Activated CD4-positive, alpha-beta T cell treated with anti-CD3 and anti-CD28 coated beads for 24 hours (primary cell): ENCODE data around the gene EXT2.
A peak's percentile ranks its signal among the peaks of the same experiment; 100 is the strongest.

ENCODE experiments used
- DNase-seq, 2 donors: peaks; one replicate each; pipeline ENCODE4 v3.0.0-alpha.2; 2020; ENCODE audit warnings: low read depth in 2 of 2

EXT2 gene

DNA sequence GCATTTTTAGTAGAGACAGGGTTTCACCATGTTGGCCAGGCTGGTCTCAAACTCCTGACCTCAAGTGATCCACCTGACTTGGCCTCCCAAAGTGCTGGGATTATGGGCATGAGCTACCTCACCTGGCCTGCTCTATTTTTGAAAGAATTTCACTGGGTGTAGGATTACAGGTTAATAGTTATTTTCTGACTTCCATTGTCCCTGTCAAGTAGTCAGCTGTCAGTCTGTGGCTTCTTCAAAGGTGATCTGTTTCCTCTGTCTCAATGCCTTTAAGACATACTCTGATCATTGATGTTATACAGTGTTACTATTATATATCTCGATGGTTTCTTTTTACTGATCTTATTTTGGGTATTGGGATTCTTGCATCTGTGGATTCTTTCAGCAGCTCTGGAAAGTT, 10.1 kb upstream of the EXT2 start:
- no peak for DNase-seq

DNA sequence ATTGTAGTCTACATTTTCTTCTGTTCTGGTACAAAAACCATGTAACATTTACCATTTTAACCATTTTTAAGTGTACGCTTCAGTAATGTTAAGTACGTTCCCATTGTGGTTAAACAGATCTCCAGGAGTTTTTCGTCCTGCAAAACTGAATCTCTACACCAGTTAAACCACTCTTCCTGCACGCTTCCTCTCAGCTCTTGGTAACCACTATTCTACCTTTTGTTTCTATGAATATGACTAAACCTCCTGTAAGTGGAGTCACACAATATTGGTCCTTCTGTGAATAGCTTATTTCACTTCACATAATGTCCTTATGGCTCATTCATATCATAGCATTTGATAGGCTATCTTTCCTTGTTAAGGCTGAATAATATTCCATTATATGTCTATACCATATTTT, 7.1 kb upstream of the EXT2 start:
- no peak for DNase-seq

DNA sequence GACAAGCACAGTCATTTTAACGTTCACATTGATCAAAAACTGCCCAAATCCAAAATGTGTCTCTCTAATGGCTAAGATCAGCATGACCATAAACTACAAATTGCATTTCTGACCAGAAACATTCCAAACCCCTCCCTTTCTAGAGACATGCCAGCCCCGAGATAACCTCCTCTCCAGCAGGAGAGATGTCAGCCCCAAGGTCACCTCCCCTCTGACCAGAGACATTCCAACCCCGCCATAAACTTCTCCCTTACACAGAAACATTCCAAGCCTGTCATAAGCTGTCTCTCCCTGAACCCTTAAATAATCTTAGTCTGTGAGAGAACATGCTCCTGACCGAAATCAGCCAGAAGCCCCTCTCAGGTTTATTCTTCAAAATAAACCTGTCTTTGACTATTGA, 6.6 kb upstream of the EXT2 start:
- DNase-seq, result no peak

DNA sequence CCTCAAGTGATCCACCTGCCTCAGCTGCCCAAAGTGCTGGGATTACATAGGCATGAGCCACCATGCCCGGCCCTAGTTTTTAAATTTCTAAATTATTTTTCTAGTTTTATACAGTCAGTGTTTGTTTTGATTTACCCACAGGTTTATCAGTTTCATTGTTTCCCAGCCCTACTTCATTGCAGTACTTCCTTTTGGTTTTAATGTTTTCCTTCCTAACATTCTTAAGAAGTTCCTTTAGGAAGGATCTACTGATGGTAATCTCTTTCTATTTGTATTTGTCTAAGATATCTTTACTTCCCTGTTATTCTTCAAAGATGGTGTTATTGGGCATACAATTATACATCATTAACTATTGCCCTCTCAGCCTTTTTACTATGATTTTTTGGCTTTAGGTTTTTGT, 4.9 kb upstream of the EXT2 start:
- DNase-seq, result no peak

DNA sequence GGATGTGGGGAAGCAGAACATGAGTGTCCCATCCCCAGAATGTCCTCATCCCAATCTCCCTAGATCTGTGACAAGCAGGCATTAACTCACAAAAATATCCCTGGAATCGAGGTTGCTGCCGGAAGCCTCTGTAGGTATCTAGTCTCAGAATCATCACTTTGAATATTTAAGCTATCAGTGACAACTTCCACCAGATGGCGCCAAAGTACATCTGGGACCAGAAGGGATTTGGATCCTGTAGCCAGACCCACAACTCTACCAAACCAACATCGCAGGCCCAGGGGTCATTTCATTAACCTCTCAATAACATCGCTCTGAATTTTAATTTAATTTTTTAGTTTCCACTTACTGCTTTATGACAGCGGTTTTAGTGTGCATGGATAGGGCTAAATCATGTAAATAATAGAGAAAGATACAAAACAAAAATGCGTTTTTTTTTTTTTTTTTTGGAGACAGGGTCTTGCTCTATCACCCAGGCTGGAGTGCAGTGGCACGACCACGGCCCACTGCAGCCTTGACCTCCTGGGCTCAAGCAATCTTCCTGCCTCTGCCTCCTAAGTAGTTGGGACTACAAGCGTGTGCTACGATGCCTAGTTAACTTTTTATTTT, 1.1 kb upstream of the EXT2 start:
- DNase-seq, result peak; percentile 73

DNA sequence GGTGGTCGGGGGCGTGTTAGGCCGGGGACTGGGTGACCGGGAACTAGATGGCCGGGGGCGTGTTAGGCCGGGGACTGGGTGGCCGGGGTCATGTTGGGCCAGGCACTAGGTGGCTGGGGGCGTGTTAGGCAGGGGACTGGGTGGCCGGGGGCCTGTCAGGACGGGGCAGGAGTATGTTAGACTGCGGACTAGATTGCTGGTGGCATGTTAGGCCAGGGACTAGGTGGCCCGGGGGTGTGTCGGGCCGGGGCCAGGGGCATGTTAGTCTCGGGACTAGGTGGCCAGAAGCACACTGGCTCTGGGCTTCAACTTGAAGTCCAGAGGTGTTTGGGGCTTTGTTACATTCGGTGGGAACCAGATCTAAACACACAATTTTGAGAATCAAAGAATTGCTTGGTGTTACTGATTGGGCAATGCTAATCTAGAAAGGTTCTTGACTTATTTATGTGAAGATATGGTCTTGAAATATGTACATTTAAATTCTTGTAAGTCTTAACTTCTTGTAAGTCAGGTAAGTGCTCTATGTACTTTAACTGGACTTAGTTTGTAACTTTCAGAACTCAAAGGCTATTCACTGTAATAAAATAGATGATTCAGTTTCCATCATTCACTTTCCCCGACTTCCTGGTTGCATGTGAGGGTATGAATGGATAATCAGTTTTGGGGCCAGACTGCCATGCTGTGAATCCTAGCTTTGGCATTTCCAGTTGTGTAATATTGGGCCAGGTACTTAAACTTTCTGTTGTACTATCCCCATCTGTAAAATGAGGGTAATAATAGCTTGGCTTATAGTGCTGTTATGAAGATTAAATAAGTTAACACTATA, 1.1 kb downstream of the EXT2 start:
- DNase-seq, result peak in 1 of 2 donors; percentile 1

DNA sequence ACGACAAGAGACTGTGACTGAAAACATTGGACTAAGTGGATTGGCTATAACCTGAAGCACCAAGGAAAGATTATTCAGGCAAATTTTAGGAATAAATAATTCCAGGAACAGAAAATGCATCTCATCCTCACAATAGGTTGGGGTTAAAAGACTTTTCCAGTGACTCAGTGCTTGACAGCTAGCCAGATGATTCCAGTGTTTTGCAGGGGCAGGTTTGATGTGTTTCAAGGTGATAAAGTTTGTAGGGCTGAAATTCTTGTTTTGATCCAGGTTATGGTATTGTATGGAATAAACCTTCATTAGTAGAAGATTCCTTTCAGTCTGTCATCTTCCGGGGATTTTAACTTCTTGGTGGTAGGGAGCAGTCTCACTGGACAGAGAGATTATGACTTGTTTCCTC, 2.3 kb downstream of the EXT2 start:
- no peak for DNase-seq

DNA sequence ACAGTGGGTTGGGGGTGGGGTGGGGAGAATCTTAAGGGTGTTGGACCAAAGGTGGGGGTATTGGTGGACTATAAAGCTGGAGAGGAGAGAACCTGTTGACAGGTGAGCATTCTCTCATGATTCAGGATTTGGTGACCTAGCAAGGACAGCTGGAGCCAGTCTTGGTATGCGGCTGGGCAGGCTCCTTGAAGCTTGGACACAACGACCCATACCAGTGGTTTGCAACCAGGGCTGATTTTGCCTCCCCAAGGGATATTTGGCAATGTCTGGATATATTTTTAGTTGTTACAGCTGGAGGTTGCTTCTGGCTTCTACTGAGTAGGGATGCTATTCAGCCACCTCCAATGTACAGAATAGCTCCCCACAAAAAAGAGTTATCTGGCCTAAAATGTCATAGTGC, 5.6 kb downstream of the EXT2 start:
- DNase-seq, result no peak

DNA sequence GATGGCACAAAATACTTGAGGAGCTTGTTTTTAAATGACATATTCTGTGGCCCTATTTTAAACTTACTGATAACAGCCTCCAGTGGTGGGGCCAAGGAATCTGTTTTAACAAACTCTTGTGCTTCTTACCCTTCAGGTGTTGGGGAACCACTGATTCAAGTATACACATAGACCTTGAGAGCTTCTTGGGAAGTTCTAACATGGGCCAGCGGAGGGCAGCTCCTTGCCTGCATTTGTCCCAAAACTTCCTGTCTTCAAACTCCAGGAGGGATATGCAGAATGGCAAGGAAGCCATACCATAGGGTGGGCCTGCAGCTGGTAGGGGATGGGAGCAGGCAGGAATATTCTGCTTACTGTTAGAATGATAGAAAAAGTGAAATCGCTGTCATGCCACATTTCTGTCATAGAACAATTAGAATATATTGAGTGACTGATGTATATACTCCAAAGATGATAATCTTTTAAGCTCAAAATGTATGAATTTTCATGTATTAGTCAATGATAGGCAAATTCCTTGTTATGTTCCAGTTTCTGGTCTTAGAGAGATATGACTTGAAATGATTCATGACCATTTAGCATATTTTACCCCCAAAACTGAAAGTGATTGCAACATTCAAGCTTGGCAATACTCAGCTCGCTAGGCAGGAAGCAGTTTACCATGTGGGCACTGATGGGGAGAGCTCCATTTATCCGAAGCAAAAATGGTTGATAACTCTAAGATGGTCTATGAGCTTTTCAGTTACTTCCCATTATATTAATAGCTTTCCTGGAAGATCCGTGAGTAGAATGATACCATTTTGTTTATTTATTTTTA, 9.2 kb downstream of the EXT2 start:
- no peak for DNase-seq

DNA sequence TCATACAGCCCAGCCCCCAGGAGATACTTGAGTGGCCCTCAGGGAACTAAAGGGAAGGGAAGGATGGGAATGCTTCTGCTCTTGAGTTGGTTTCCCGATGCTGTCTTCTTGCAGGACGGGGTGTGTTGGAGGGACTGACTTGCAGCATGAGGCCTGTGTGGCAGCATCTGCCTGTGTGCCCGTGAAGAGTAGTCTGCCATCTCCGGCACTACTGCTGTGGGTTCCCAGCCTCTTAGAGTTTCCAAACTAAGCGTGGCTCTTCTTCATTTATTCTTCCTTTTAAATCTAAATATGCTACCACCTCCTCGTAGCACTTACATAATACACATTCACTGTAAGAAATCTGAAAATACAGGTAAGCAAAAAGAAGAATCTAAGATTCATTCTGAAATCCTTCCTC, 12.8 kb downstream of the EXT2 start:
- DNase-seq, result no peak

DNA sequence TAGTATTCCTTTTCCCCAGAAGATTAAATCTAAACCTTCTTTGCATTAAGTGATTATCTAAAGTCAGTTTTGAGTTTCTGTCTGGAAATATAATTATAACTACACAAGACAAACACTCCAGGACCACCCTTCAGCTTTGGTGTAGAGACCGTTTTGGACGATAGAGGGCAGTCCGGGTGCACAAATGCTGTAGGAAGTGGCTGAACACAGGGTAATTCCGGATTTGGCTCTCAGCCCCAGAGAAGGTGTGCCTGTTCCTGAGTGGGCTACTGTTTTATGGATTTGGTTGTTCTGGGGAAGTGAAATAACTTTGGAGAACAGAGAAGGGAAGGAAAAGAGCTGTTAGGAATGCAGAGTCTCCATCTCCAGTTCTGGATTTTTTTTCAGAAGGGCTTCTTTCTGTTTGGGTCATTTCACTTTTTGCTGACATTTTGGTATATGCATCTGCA, 14.8 kb downstream of the EXT2 start:
- peak; percentile 37 to 45 for DNase-seq

DNA sequence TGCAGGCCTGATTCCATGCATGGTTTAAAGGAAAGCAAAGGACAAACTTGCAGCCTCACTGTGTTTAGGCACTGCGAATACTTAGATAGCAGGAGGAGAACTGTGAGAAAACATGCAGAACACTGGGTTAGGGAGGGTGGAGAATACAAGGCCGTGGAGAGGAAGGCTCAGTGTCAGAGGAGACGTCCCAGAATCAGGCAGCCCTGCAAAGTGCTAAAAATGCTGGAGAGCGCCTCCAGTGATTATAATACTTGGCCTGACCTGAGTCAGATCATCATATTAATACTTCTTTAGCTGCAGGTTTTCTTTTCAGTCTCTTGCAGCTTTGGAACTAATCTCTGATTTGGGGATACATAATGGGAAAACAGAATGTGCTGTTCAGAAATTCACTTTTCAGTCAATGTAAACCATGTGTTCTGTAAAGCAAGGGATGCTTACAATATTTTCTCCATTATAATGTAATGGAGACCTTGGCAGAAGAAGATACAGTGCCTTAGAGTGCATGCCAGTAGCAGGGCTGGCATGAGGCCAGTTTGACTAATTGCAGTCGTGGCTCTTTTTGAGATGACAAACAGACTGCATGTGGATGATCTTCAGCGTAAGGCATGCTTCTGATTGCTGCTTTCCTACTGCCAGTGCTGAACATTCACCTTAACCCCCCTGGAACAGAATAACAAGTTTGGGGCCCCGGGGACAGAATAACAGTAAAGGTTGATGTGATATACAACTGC, 16.8 kb downstream of the EXT2 start:
- DNase-seq, result no peak

DNA sequence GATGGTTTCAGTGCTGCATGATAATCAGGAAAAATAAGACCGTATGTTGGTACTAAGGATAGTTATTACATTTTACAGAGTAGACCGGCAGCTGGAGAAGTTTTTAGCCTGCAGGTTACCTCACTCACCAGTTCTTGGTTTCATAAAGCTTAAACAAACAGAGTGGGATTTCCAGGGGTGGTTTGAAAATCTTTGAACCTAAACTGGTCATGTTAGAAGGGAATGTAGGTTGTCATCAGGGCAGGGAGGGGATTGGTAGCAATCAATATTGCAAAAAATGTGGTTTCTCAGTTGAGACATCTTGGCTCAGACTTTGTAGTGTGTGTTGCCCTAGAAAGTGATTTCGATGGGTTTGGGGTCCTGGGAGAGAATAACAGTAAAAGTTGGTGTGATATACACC, 17.5 kb downstream of the EXT2 start:
- no peak for DNase-seq

DNA sequence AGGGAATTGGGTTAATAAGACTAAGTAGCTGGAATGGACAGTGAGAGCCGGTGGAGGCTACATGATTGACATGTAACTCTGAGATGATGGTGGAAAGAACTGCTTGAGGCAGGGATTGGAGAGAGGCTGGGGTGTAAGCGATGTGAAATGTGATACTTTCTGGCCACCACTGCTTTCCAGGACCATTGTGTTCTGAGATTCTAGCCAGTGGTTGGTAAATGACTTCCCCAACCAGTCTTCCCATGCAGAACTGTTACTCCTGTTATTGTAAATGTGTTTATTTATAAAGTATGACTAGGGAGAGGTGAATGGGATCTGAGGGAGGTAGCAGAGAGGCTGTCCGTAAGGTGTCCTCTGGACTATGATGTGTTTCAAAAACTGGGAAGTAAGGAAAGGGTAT, 18.1 kb downstream of the EXT2 start:
- no peak for DNase-seq

DNA sequence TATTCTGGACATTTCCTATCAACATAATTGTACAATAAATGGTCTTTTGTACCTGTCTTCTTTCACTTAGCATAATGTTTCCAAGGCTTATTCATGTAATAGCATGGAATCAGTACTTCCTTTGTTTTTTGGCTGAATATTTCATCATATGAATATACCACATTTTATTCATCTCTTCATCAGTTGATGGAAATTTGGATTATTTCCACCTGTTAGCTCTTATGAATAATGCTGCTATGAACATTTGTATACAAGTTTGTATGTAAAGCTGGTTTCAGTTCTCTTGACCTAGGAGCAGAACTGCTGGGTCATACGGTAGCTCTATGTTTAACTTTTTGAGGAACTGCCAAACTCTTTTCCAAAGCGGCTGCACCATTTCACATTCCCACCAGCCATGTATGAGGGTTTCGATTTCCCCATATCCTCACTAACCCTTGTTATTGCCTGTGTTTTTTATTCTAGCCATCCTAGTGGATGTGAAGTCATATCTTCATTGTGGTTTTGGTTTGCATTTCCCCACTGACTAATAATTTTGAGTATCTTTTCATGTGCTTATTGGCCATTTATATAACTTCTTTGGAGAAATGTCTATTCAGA, 20.9 kb downstream of the EXT2 start:
- no peak for DNase-seq

DNA sequence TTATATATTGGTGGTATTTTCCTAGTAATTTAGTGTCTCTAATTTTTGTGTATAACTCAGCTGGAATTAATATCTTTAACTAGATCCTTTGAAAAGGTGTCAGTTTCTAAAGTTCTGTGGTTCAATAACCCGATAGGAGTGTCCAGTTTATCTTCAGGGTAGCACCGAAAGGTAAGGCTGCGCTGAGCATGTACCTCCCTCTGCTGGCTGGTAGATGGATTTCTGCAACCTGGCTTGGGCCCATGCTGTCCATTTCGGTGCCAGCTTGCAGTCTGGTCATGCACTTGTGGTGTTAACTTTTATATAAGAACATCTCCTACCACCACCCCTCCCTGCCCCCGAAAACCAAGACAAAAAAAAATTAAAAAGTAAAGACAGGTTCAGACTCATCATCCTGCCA, 24.7 kb downstream of the EXT2 start:
- no peak for DNase-seq

DNA sequence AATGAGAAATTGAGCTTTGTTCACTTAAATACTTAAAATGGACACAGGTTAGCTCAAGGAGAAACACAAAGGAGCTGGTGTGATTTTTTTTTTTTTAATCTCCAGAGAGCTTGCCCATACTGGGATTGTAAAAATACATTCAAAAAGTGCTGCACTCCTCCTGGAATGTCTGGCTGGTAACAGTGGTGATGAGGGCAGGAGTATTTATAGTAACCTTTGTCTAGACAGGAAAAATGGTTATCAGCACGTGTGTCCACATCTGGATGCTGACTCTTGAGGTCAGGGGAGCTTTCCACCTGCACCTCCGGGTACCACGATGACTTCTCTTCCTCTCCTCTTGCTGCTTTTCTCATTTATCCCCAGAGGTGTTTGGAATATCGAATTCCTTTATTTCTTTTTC, 30.1 kb downstream of the EXT2 start:
- no peak for DNase-seq

DNA sequence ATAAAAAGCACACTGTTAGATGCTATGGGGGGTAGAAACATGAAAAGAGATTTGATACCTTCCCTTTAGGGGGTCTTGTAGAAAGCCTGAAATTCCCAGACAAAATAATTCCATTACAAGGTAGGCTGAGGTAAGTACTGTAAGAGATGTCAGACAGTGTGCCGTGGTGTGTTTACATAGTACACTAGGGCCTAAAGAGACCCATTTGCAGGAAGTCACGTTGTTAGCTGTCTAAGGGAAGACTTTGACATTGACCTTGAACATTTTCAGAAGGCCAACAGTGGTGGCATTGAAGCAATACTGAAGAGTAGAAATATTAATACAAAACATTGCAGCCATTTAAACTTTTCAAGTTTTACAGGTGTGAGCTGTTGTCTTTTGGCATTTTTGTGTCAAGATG, 30.8 kb downstream of the EXT2 start:
- no peak for DNase-seq

DNA sequence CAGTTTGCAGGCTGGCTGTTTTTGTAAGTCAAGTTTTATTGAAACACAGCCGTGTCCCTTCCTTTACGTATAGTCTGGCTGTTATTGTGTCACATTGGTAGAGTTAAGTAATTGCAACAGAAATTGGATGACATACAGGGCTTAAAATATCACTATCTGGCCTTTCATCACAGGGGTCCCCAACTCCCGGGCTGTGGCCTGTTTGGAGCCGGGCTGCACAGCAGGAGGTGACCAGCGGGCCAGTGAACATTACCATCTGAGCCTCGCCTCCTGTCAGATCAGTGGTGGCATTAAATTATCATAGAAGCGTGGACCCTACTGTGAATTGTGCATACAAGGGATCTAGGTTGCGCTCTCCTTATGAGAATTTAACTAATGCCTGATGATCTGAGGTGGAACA, 31.7 kb downstream of the EXT2 start:
- DNase-seq, result no peak

DNA sequence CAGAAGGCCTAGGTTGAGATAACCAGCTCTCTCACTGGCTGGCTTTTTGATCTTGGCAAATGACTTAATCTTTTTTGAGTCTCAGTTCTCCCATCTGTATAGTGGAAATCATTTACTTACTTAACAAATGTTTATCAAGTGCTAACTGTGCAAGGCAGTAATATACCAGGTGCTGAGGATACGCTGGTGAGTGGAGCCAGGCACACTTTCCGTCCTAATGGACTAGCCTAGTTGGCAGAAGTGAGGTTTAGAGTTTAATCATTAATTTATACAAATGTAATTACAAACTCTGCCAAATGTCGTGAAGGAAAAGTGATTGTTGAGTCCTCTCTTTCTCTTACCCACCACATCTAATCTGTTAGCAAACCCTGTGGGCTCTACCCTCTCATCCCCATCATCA, 33.3 kb downstream of the EXT2 start:
- no peak for DNase-seq

DNA sequence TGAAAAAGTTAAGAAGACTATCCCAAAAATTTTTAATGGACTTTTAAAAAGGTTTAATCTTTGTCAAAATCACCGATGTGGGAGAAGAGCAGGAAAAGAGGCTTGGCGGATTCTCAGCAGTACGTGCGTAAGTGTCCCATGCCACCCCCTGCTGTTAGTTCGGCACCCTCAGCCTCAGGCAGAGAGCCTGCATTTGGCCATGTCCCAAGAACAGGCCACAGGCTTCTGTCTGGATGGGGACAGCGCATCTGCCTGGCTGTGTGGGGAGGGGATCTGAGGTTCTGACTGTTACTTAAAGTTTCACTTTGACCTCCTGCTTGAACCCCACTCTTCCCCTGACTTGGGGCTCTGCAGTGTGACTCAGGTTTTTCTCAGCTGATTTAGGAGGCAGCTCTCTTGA, 35.3 kb downstream of the EXT2 start:
- DNase-seq, result no peak
